ENCODE results near the gene SEPHS2.
"Not testable (repeated sequence)": the region's sequence is repeated elsewhere in the genome, so short reads cannot be mapped to it uniquely, and the experiment has no call there.

The SEPHS2 gene

GRCh38 chr16:30397776-30398660 lies 47.7 kb downstream of the SEPHS2 start:
- DNase-seq, result no peak

DNA sequence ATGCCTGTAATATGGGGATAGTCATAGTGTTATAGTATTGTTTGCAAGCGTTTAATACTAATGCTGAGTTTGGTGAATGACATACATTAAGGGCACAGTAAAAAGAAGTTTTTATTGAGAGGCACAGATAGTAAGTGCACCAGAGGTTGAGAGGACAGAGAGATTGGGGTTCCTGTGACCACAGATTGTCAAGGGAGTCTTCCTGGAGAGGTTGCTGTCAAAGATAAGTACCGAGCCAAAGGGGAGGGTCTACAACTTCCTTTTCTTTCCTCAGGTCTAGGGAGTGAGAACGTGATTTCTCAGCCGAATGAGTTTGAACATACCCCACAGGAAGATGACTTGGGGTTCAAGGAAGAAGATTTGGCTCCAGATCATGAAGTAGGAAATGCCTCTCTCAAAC lies 48.6 kb downstream of the SEPHS2 start:
- no peak for DNase-seq

DNA sequence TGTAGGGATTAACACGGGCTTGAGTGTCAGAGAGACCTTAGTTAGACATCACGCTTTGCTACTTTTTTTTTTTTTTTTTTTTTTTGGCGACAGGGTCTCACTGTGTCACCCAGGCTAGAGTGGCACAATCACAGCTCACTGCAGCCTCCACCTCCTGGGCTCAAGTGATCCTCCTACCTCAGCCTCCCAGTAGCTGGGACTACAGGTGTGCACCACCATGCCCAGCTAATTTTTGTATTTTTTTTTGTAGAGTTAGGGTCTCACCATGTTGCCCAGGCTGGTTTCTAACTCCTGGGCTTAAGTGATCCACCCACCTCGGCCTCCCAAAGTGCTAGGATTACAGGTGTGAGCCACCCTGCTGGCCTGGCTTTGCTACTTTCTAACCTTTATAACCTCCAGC lies 49.0 kb downstream of the SEPHS2 start:
- DNase-seq, result not testable (repeated sequence)

DNA sequence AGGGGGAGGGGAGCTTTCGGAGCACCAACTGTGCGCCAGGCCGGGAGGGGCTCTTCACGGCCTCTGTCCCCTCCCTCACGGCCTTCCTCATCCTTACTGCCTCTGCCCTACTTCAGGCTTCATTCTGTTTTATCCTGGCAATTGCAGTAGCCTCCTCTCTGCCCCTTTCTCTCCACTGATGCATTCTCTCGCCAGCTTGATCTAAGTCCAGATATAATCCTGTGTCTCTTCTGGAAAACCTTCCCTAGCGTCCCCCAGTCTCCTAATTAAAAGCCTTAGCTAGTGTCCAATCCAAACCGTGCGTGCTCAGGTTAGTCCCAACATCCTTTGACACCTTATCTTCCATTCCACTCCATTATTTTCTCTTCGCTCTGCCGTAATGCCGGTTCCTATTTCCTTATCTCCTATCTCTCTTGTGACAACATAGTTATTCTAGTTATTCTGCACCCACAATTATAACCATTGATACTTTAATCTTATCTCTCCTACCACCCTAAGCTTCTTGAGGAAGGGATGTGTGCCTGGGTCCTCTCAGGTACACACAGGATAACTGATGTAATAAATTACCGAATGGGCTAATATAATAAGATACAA lies 49.6 kb downstream of the SEPHS2 start:
- DNase-seq, result no peak

DNA sequence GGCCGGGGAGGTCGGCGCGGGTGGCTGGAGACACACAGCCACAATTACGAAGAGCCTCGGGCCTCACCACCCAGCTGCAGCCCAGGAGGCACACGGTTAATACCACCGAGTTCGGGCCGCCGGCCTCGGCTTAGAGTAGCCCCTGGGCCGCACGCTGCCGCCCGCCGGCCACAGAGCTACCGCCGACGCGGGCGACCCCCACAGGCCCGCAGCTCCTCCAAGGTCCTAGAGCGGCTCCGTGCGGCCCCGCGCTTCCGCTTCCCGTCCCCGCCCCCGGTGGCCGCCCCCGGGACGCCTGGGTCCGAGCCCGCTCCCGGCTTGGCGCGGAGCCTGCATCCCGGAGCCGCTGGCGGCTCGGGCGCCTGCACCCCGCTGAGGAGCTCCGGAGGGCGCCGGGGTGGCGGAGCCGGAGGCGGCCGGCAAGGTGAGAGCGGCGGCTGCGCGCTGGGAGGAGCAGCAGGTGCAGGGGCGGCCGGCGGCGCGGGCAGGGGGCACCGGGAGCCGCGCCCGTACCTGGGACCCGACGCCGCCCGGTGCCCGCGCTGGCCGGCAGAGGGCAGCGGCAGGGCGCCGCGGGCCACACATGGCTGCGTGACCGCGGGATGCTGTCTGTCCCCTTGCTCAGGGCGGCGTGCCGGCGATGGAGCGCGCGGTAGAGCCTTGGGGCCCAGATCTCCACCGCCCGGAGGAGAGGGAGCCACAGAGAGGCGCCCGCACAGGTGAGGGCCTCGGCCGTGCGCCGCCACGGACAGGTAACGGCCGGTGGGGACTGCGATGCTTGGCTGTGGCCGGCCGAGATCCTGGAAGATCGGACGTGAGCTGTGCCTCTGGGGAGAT lies 50.3 kb downstream of the SEPHS2 start, which contains the start of gene ZNF48:
Gene ZNF48 (plus strand): TSS at position 266 of the 837 bp plus-strand sequence. CDS start 375 bp downstream, at position 641.
- DNase-seq, result peak in 4 of 5 experiments; percentile 29 to 60 (median 44)

GRCh38 chr16:30394592-30395154 lies 51.0 kb downstream of the SEPHS2 start:
- DNase-seq, result no peak
